G401.6 (cell line): ENCODE measurements around the gene INIP.

Source experiments
- FAIRE-seq: peaks from 2 replicates; lab custom pipeline; 2012; peaks lifted over from hg19 to GRCh38; lab: Jason Lieb, UNC

INIP gene

DNA sequence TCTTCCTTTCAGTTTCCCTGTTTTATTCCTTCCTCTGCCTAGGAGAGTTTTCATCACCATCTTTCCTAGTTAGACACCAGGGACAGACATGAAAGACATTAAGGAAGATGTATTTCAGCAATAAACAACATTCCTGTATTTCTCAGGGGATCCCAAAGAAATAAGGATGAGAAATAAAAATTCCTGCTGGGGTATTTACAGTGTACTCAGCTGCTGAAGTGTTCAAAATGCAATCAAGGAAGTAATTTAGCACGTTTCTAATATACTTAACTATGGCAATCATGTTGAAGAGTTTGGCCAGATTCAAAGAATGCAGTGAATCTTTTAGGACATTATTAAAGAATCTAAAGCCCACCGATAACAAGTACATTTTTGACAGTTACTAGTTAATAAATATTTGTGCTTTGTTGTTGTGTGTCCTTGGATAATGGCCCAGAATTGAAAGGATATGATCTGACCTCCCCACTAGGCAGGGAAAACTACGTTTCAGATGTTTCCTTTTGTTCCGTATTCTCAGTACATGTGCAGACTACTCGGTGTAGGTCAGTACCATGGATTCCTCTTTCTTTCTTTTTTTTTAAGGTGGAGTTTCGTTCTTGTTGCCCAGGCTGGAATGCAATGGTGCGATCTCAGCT lies 46.8 kb downstream of the INIP start:
- no peak for FAIRE-seq

DNA sequence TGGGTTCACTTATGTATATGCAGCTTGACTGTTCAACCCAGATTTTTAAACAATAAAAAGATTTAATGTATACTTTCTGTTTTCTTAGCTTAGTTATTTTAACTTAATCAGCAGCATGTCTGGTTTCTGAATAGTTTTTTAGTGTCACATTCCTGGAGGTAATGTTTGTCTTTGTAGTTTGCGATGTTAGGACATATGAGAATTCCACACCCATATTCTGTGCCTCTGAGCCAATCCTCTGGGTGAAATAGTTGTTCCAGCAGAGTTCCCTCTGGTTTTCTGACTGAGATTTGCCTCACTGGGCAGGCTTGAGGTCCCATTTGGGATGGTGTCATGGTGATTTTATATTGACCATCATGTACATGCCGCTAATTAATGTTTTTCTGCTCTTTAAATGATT lies 48.6 kb downstream of the INIP start:
- no peak for FAIRE-seq

GRCh38 chr9:112665347-112665746 lies 52.6 kb downstream of the INIP start:
- peak; percentile 48 for FAIRE-seq

GRCh38 chr9:112664531-112664930 lies 53.4 kb downstream of the INIP start:
- no peak for FAIRE-seq

GRCh38 chr9:112663681-112664080 lies 54.2 kb downstream of the INIP start:
- no peak for FAIRE-seq

GRCh38 chr9:112659906-112660305 lies 58.0 kb downstream of the INIP start:
- no peak for FAIRE-seq

DNA sequence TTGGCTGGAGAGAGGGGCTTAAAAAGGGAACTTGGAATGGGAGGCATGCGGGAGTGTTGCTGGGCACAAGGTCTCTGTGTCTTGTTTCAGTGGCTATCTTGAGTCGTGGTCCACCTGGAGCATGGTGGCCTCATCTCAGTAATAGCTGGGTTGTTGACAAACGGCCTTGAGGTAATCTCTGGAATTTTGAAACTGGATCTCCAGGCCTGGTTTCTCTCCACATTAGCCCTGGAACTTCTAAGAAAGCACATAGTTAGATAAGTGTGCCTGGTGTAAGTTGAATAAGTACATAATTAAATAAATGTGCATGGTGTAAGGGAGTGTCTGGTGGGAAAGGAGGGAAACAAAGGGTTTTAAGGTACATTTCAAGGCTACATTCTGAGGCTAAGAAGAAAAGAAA lies 62.2 kb downstream of the INIP start:
- no peak for FAIRE-seq

DNA sequence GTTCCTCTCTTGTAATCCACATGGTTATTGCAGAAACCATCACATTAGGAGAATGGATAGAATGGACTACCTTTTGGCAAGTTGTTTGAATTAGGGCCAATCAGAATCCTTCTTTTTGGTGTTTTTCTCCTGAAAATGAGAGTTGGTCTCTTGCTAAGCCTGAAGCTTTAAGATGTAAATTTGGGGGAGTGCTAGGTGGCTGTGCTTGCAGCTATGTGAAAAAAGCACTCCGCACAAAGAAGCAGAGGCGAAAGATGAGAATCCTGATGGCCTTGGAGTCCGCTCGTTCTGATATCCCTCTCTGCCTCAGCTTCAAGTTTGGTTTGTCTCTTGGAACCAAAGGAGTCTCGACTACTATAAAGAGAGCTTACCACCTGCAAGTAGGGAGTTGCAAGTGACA lies 63.6 kb downstream of the INIP start:
- no peak for FAIRE-seq

DNA sequence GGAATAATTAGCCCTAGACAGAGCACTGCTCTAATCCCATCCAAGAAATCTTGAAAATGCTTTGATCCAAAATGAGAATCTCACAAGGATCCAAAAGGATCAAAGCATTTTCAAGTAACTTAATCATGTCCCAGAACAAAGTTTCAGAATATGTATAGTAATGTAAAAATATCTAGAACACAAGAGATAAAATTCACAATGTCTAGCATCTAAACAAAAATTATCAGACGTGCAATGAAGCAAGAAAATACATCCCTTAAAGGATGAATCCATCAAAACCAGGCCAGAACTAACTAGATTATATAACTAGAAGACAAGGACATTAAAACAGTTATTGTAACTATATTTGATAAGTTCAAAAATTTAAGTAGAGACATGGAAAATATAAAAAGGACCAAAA lies 69.3 kb downstream of the INIP start:
- FAIRE-seq = no peak

DNA sequence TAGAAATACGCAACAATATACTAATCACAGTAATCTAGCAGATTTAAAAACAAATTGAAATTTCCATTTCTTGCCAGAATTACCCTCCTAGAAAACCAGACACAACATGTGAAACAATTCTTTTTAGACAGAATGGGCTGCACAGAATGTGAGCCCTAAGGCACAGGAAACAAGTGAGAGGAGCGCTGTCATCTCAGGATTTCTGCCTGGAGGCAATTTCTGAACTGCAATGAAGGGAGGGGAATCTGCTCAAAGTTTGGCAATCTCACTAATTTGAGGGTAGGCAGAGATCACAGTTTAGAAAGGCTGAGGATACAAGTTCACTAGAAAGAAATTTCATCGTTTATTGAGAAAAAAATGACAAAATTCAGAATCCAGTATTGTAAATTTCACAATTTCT lies 70.3 kb downstream of the INIP start:
- no peak for FAIRE-seq

DNA sequence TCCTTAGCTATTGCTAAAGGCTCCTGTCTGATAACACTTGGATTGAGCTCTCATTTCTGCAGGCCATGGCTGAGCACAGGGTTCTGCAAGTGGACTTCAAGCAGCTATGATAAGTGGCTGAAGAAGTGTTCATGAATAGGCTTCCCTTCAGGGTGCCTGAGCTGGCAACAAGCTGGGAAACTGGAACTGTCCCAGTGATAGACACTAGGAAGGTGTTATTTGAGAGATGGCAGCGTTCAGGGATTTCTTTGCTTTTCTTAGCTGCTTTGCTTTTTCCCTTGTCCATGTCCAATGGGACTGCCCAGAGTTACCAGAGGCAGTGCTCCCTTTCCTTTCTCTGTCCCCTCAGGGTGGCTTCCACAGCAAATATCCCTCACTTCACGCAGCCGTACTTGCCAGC lies 75.8 kb downstream of the INIP start:
- FAIRE-seq = no peak

GRCh38 chr9:112640311-112640710 lies 77.6 kb downstream of the INIP start:
- no peak for FAIRE-seq
